Uterus (tissue), 4 donors: ENCODE measurements around the gene DMD. TPM values are rescaled to one million over a fixed set of nuclear protein-coding genes. Genes with fewer than 3 reads are reported as not detected.

Experiments used
- DNase-seq, 2 donors: peaks; one replicate each; pipeline ENCODE4 v3.0.0-alpha.2; 2019 to 2020
- H3K27ac ChIP-seq, 2 donors: fragments of 200-600 bp; sonication (generic); 1 replicate in 1 of 2; 2 replicates in 1 of 2; pipeline ENCODE4 v1.5.1; 2016 to 2018
- H3K27me3 ChIP-seq, 2 donors: fragments of 200-600 bp; sonication (generic); one replicate each; pipeline ENCODE4 v1.5.1; 2018 to 2019; ENCODE audit warnings: control low read depth in 1 of 2
- H3K36me3 ChIP-seq, 2 donors: fragments of 200-600 bp; sonication (generic); one replicate each; pipeline ENCODE4 v1.5.1; 2019; ENCODE audit warnings: control low read depth in 1 of 2
- H3K4me1 ChIP-seq, 2 donors: fragments of 200-600 bp; sonication (generic); one replicate each; pipeline ENCODE4 v1.5.1; 2018 to 2019; ENCODE audit warnings: control low read depth in 1 of 2
- H3K4me3 ChIP-seq, 2 donors: fragments of 200-600 bp; sonication (generic); 1 replicate in 1 of 2; 2 replicates in 1 of 2; pipeline ENCODE4 v1.5.1; 2018 to 2019; ENCODE audit warnings: mild to moderate bottlenecking in 1 of 2
- H3K9me3 ChIP-seq, 2 donors: fragments of 200-600 bp; sonication (generic); one replicate each; pipeline ENCODE4 v1.5.1; 2019; ENCODE audit warnings: control low read depth in 1 of 2
- CTCF ChIP-seq, 4 experiments: fragments of 200-600 bp in 2 of 4; fragments of 450-650 bp in 2 of 4; sonication (generic) in 2 of 4; IDR thresholded peaks; one replicate each; pipeline ENCODE4 v1.5.1; 2016 to 2019; ENCODE audit warnings: antibody characterized with exemption in 4 of 4, mild to moderate bottlenecking in 2 of 4, moderate library complexity in 1 of 4
- POLR2A ChIP-seq, 2 donors: fragments of 450-650 bp; IDR thresholded peaks; one replicate each; pipeline ENCODE4 v1.6.1; 2016; ENCODE audit warnings: antibody characterized with exemption in 2 of 2, mild to moderate bottlenecking in 1 of 2, moderate library complexity in 1 of 2
- intact Hi-C: fragments of 100-400 bp; cut with DNase I; formaldehyde crosslinking; loops from one replicate; pipeline ENCODE4 v1.15.1; 2023; ENCODE audit warnings: low total_unique reads
- total RNA-seq, 4 donors: library from RNA; depleted of rRNA in 3 of 4; stranded (reverse); fragments of >200 nt in 3 of 4; gene quantifications; one replicate each; pipeline versions ENCODE4 v1.1.0 to v1.2.4, GENCODE V29; 2014 to 2023
- donor health status: DM: yes; HTN: yes; CAD: no.

DMD gene
- total RNA-seq, 4 donors from 2014 or later, result 73.8 to 147 (median 97.8) TPM

- Histone ChIP-seq H3K27me3 (no peaks in the 10 kb centered on the region), H3K27ac (no peak overlapping the region), H3K9me3 (no peaks in the 10 kb centered on the region), H3K4me3 (no peak overlapping the region), H3K4me1 (no peaks in the 10 kb centered on the region), H3K36me3 (no peaks in the 10 kb centered on the region)
- no peak for TF ChIP-seq POLR2A (IDR thresholded peaks at IDR 0.05)
- TF ChIP-seq CTCF (IDR thresholded peaks at IDR 0.05), result no peak
- no peak for DNase-seq
- intact Hi-C loops, result no loop called here
Observed at GRCh38 chrX:31546126-31546525, 1665.2 kb downstream of the DMD start.

- Histone ChIP-seq H3K27me3 (no peaks in the 10 kb centered on the region), H3K4me3 (no peak overlapping the region), H3K9me3 (no peaks in the 10 kb centered on the region), H3K36me3 (no peaks in the 10 kb centered on the region), H3K27ac (no peak overlapping the region), H3K4me1 (no peaks in the 10 kb centered on the region)
- intact Hi-C loops, result no loop called here
- TF ChIP-seq POLR2A (IDR thresholded peaks at IDR 0.05) (no peak), CTCF (IDR thresholded peaks at IDR 0.05) (no peak)
- no peak for DNase-seq
Observed at GRCh38 chrX:31545726-31546125, 1665.6 kb downstream of the DMD start.

- no peak for DNase-seq
- no peaks in the 10 kb centered on the region for H3K4me1 ChIP-seq
- no peak for TF ChIP-seq CTCF (IDR thresholded peaks at IDR 0.05)
- intact Hi-C loops, result no loop called here
- H3K9me3 ChIP-seq, result no peaks in the 10 kb centered on the region
- no peak overlapping the region for H3K4me3 ChIP-seq
- no peaks in the 10 kb centered on the region for H3K27me3 ChIP-seq
- H3K36me3 ChIP-seq, result no peaks in the 10 kb centered on the region
- H3K27ac ChIP-seq, result no peak overlapping the region
Observed at GRCh38 chrX:31545191-31545590, 1666.2 kb downstream of the DMD start.

GRCh38 chrX:31543634-31544033 is 1667.7 kb downstream of the DMD start:
- no peaks in the 10 kb centered on the region for H3K4me1 ChIP-seq
- H3K27me3 ChIP-seq, result no peaks in the 10 kb centered on the region
- H3K27ac ChIP-seq, result no peak overlapping the region
- DNase-seq, result no peak
- intact Hi-C loops, result no loop called here
- H3K9me3 ChIP-seq, result no peaks in the 10 kb centered on the region
- no peaks in the 10 kb centered on the region for H3K36me3 ChIP-seq
- no peak overlapping the region for H3K4me3 ChIP-seq
- TF ChIP-seq POLR2A (IDR thresholded peaks at IDR 0.05) (no peak), CTCF (IDR thresholded peaks at IDR 0.05) (no peak)

GRCh38 chrX:31542566-31542965 is 1668.8 kb downstream of the DMD start:
- TF ChIP-seq POLR2A (IDR thresholded peaks at IDR 0.05) (no peak), CTCF (IDR thresholded peaks at IDR 0.05) (no peak)
- no peaks in the 10 kb centered on the region for H3K27me3 ChIP-seq
- no peaks in the 10 kb centered on the region for H3K36me3 ChIP-seq
- no peak overlapping the region for H3K4me3 ChIP-seq
- H3K9me3 ChIP-seq, result no peaks in the 10 kb centered on the region
- H3K27ac ChIP-seq, result no peak overlapping the region
- H3K4me1 ChIP-seq, result no peaks in the 10 kb centered on the region
- intact Hi-C loops, result no loop called here
- no peak for DNase-seq
